Endothelial cell of umbilical vein (primary cell): Measurements from ENCODE around the gene RBM6. TPM values are rescaled to one million over a fixed set of nuclear protein-coding genes. Genes with fewer than 3 reads are reported as not detected.
A peak's percentile ranks its signal among the peaks of the same experiment; 100 is the strongest.

Source experiments
- BruUV-seq: library from RNA; stranded (reverse); fragments of 400-500 nt; replicated peaks from 2 replicates; lab custom pipeline; 2021; lab: Mats Ljungman, UMichigan
- CTCF ChIA-PET: fragments of 300-600, 350-600 bp; sonication (Branson Sonifier 250); formaldehyde crosslinking; loops from one replicate; lab custom pipeline; 2021; ENCODE audit warnings: antibody characterized with exemption, inconsistent platforms; lab: Charles Lee
- POLR2A ChIA-PET: fragments of 300-600, 350-600 bp; sonication (Branson Sonifier 250); formaldehyde crosslinking; loops from one replicate; lab custom pipeline; 2021; ENCODE audit warnings: antibody characterized with exemption, inconsistent platforms; lab: Charles Lee
- DNase-seq: peaks from one replicate; pipeline ENCODE4 v3.0.0-alpha.2; 2011; ENCODE audit warnings: low read depth, low spot score
- FAIRE-seq: peaks from 2 replicates; lab custom pipeline; 2011; peaks lifted over from hg19 to GRCh38; lab: Jason Lieb, UNC
- H2AFZ ChIP-seq: 2 replicates; pipeline ENCODE4 v1.6.0; 2012; ENCODE audit warnings: low read depth, low read length, control low read depth, inconsistent platforms
- H3K27ac ChIP-seq: 2 replicates; pipeline ENCODE4 v1.5.1; 2011; ENCODE audit warnings: low read depth, mild to moderate bottlenecking, control low read depth, low read length, moderate library complexity; ENCODE audit not compliant: insufficient read depth
- H3K27me3 ChIP-seq, 2 experiments: 2 replicates each; pipeline versions ENCODE4 v1.6.0 to v1.6.1; 2011; ENCODE audit warnings: low read length in 2 of 2, mixed read lengths in 1 of 2; ENCODE audit not compliant: control insufficient read depth in 2 of 2, insufficient read depth in 2 of 2
- H3K36me3 ChIP-seq, 2 experiments: 2 replicates in 1 of 2; 3 replicates in 1 of 2; pipeline ENCODE4 v1.5.1; 2011; ENCODE audit warnings: low read length in 2 of 2, mild to moderate bottlenecking in 1 of 2, moderate library complexity in 1 of 2; ENCODE audit not compliant: control insufficient read depth in 2 of 2, insufficient read depth in 2 of 2; ENCODE audit errors: extremely low read depth in 1 of 2
- H3K4me1 ChIP-seq: 3 replicates; pipeline ENCODE4 v1.5.1; 2011; ENCODE audit warnings: mild to moderate bottlenecking, low read length; ENCODE audit not compliant: control insufficient read depth, insufficient read depth; ENCODE audit errors: extremely low read depth
- H3K4me2 ChIP-seq: 2 replicates; pipeline ENCODE4 v1.6.1; 2011; ENCODE audit warnings: low read length, control low read depth, mixed read lengths; ENCODE audit not compliant: insufficient read depth
- H3K4me3 ChIP-seq, 3 experiments: fragments of 200-600 bp in 1 of 3; sonication (generic), shearing (Covaris generic) in 1 of 3; replicated peaks in 1 of 3; 2 replicates each; pipeline ENCODE4 v1.5.1; 2011 to 2016; ENCODE audit warnings: control low read depth in 3 of 3, low read length in 3 of 3, mild to moderate bottlenecking in 2 of 3, inconsistent platforms in 1 of 3, low read depth in 1 of 3, moderate library complexity in 1 of 3; ENCODE audit not compliant: insufficient read depth in 1 of 3
- H3K79me2 ChIP-seq: 2 replicates; pipeline ENCODE4 v1.6.0; 2012; ENCODE audit warnings: low read length, inconsistent platforms; ENCODE audit not compliant: control insufficient read depth, insufficient read depth
- H3K9ac ChIP-seq: replicated peaks from 2 replicates; pipeline ENCODE3; 2011; ENCODE audit warnings: low read length, control low read depth; ENCODE audit not compliant: insufficient read depth; ENCODE audit errors: extremely low read depth
- H3K9me1 ChIP-seq: replicated peaks from 3 replicates; pipeline ENCODE4 v1.6.0; 2011; ENCODE audit warnings: mild to moderate bottlenecking, low read length; ENCODE audit not compliant: control insufficient read depth, insufficient read depth; ENCODE audit errors: extremely low read depth
- H3K9me3 ChIP-seq: replicated peaks from 2 replicates; pipeline ENCODE4 v1.5.1; 2012; ENCODE audit warnings: low read length, inconsistent platforms; ENCODE audit not compliant: control insufficient read depth, insufficient read depth
- H4K20me1 ChIP-seq: replicated peaks from 2 replicates; pipeline ENCODE3; 2011; ENCODE audit warnings: mild to moderate bottlenecking, low read length; ENCODE audit not compliant: control insufficient read depth, insufficient read depth; ENCODE audit errors: extremely low read depth
- CTCF ChIP-seq, 2 donors: IDR thresholded peaks; 1 replicate in 1 of 2; 2 replicates in 1 of 2; pipeline ENCODE4 v1.5.1; 2011; ENCODE audit warnings: low read length in 2 of 2, mild to moderate bottlenecking in 2 of 2, moderate library complexity in 2 of 2, control low read depth in 1 of 2, inconsistent platforms in 1 of 2, low read depth in 1 of 2; ENCODE audit not compliant: insufficient read depth in 1 of 2; ENCODE audit errors: extremely low read depth in 1 of 2
- EZH2 ChIP-seq: IDR thresholded peaks from 2 replicates; pipeline ENCODE4 v1.6.1; 2012; ENCODE audit warnings: borderline replicate concordance, low read depth, mild to moderate bottlenecking, moderate library complexity, low read length, inconsistent platforms; ENCODE audit not compliant: severe bottlenecking
- FOS ChIP-seq: IDR thresholded peaks from 2 replicates; pipeline ENCODE4 v1.6.1; 2011; ENCODE audit warnings: mild to moderate bottlenecking, low read length, moderate library complexity, borderline replicate concordance; ENCODE audit not compliant: insufficient read depth
- GATA2 ChIP-seq: IDR thresholded peaks from 2 replicates; pipeline ENCODE4 v1.7.0; 2011; ENCODE audit warnings: low read depth, mild to moderate bottlenecking, moderate library complexity, mixed read lengths, low read length; ENCODE audit not compliant: insufficient read length, insufficient read depth
- JUN ChIP-seq: IDR thresholded peaks from 2 replicates; pipeline ENCODE4 v1.6.1; 2011; ENCODE audit warnings: borderline replicate concordance, low read depth; ENCODE audit not compliant: insufficient read length, insufficient read depth
- MAX ChIP-seq: IDR thresholded peaks from 2 replicates; pipeline ENCODE4 v1.6.1; 2011; ENCODE audit not compliant: insufficient read depth, insufficient read length
- MYC ChIP-seq: IDR thresholded peaks from one replicate; pipeline ENCODE4 v1.6.1; 2011; ENCODE audit warnings: mild to moderate bottlenecking, low read depth, low read length
- POLR2A ChIP-seq: IDR thresholded peaks from 2 replicates; pipeline ENCODE4 v1.6.1; 2012; ENCODE audit warnings: low read depth, mild to moderate bottlenecking, control low read depth, low read length
- POLR2AphosphoS5 ChIP-seq: IDR thresholded peaks from 2 replicates; pipeline ENCODE4 v1.6.1; 2012; ENCODE audit warnings: low read depth, mild to moderate bottlenecking, control low read depth, low read length, moderate library complexity; ENCODE audit not compliant: insufficient read depth
- dilution Hi-C: fragments of 300-500 bp; cut with MboI; formaldehyde crosslinking; loops from one replicate; pipeline ENCODE4 v1.15.0; 2019; ENCODE audit warnings: low sequenced_read_pairs; ENCODE audit not compliant: extremely low pct_ligation_motif_present
- intact Hi-C: fragments of 100-400 bp; cut with micrococcal nuclease; formaldehyde crosslinking; loops from one replicate; pipeline ENCODE4 v1.10.0; 2022
- polyA plus RNA-seq, 4 experiments: library from polyadenylated mRNA; depleted of rRNA in 3 of 4; stranded (reverse) in 3 of 4; unstranded in 1 of 4; fragments of >200 nt; gene quantifications; 2 replicates each; pipeline versions ENCODE4 v1.2.1 to v1.2.3, GENCODE V29; 2011 to 2012; ENCODE audit warnings: missing spikeins in 1 of 4
- total RNA-seq: library from RNA; stranded (reverse); gene quantifications from 2 replicates; pipeline ENCODE4 v1.2.3, GENCODE V29; 2021

Gene RBM6
- total and polyA plus RNA-seq, 2 donors (not counting 3 experiments of a cell fraction or from before 2014, with no cell fraction given) = 30.4 to 94.5 TPM

- FAIRE-seq (peak; percentile 35), DNase-seq (no peak)
- no peak overlapping the region for H2AFZ ChIP-seq
- H3K9me3 ChIP-seq = no peaks in the 10 kb centered on the region
- ChIA-PET CTCF (interaction anchor here (1.1 to 1.3 kb wide), 2 partner anchors 11 to 399 kb away, joined by 3 read pairs; no protein-coding TSS in a partner anchor), POLR2A (no interaction called here)
- BruUV-seq = no TSS peak
- intact Hi-C loops = no loop called here
- H3K36me3 ChIP-seq = peaks cover 58 to 63% of the 10 kb centered on the region in 2 experiments
- H3K27me3 ChIP-seq = no peaks in the 10 kb centered on the region
- H3K9ac ChIP-seq = no peak overlapping the region
- H3K27ac ChIP-seq = no peak overlapping the region
- dilution Hi-C loops = no loop called here
- peaks cover 8% of the 10 kb centered on the region for H3K79me2 ChIP-seq
- no peaks in the 10 kb centered on the region for H3K4me1 ChIP-seq
- H4K20me1 ChIP-seq = peaks cover 3% of the 10 kb centered on the region
- H3K4me3 ChIP-seq = no peak overlapping the region
- no peaks in the 10 kb centered on the region for H3K9me1 ChIP-seq
- H3K4me2 ChIP-seq = no peak overlapping the region
- TF ChIP-seq MYC = no peak
- peak; percentile 25 for TF ChIP-seq FOS
Measured at GRCh38 chr3:50100956-50101845, 161.3 kb downstream of the RBM6 start.

DNA sequence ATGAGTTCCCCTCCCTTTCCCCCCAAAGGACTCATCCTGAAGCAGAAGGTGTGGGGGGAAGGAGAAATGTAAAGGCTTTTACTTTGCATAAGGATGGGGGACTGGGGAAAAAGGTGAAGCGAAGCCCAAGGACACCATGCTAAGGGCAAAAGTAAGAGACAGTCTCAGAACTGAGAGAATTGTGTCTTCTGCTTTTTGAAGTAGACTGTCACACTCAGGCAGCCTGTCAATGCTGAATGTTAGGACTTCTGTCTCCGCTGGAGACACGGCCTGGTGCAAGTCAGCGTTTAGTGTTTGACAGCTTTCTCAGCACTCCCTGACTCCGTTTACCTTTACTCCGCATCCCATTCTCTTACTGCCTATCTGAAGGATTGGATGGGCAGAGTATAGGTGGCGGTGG is 162.6 kb downstream of the RBM6 start:
- H2AFZ ChIP-seq = no peak overlapping the region
- H3K27me3 ChIP-seq = no peaks in the 10 kb centered on the region
- no peak for FAIRE-seq
- H3K9me1 ChIP-seq = no peaks in the 10 kb centered on the region
- peaks cover 1% of the 10 kb centered on the region for H3K79me2 ChIP-seq
- peaks cover 3% of the 10 kb centered on the region for H4K20me1 ChIP-seq
- DNase-seq = no peak
- dilution Hi-C loops = no loop called here
- no peak overlapping the region for H3K4me3 ChIP-seq
- ChIA-PET CTCF (interaction anchor here (1.3 kb wide), 1 partner anchor 12 kb away, joined by 3 read pairs; no protein-coding TSS in a partner anchor), POLR2A (no interaction called here)
- no TSS peak for BruUV-seq
- peaks cover 66 to 71% of the 10 kb centered on the region in 2 experiments for H3K36me3 ChIP-seq
- no peak overlapping the region for H3K27ac ChIP-seq
- no peaks in the 10 kb centered on the region for H3K9me3 ChIP-seq
- H3K4me1 ChIP-seq = no peaks in the 10 kb centered on the region
- H3K4me2 ChIP-seq = no peak overlapping the region
- no peak overlapping the region for H3K9ac ChIP-seq
- intact Hi-C loops = no loop called here
- TF ChIP-seq MAX (no peak), CTCF (IDR thresholded peaks at IDR 0.05; ENCODE audit: extremely low read depth in 1 of 2, insufficient read depth in 1 of 2, low read depth in 1 of 2, low read length in 2 of 2) (no peak), JUN (no peak), MYC (no peak), POLR2A (no peak), EZH2 (no peak), POLR2AphosphoS5 (no peak), FOS (no peak), GATA2 (no peak)
